ENCODE results near the gene PYROXD2.
"Not testable (repeated sequence)": the region's sequence is repeated elsewhere in the genome, so short reads cannot be mapped to it uniquely, and the experiment has no call there.

Gene PYROXD2

GRCh38 chr10:98344589-98345038, 70.4 kb downstream of the PYROXD2 start:
- no peak for DNase-seq (ENCODE audit: low spot score)
- no peak for TF ChIP-seq CTCF (IDR thresholded peaks at IDR 0.05; ENCODE audit: extremely low read depth, missing control alignments)

DNA sequence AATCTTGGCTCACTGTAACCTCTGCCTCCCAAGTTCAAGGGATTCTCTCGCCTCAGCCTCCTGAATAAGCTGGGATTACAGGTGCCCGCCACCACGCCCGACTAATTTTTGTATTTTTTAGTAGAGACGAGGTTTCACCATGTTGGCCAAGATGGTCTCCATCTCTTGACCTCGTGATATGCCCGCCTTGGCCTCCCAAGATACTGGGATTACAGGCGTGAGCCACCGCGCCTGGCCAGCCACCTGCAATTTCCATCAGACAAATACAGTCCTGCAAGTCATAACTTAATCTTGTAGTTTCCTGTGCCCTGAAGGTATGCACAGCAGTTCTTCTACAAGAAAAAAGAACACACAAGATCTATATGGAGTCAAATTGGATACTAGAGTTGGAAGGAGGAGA, 73.3 kb downstream of the PYROXD2 start:
- DNase-seq (ENCODE audit: low spot score), result not testable (repeated sequence)

DNA sequence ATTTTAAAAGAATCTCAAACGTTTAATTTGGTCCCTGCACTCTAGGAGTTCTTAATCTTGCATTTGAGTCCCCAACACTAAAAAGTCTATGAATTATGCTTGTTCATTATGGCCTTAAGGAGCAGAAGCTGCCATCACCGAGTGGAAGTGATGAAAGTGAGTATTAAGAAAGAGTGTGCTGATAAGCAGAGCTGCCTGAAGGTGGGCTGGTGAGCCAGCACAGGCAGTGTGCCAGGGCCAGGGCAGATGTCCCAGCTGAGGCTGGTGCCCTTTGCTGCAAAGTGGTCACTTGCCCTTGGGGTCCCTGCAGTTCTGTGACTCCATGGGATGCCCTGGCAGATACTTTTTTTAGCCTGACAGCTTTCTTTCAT, 74.1 kb downstream of the PYROXD2 start:
- DNase-seq (ENCODE audit: low spot score), result no peak

DNA sequence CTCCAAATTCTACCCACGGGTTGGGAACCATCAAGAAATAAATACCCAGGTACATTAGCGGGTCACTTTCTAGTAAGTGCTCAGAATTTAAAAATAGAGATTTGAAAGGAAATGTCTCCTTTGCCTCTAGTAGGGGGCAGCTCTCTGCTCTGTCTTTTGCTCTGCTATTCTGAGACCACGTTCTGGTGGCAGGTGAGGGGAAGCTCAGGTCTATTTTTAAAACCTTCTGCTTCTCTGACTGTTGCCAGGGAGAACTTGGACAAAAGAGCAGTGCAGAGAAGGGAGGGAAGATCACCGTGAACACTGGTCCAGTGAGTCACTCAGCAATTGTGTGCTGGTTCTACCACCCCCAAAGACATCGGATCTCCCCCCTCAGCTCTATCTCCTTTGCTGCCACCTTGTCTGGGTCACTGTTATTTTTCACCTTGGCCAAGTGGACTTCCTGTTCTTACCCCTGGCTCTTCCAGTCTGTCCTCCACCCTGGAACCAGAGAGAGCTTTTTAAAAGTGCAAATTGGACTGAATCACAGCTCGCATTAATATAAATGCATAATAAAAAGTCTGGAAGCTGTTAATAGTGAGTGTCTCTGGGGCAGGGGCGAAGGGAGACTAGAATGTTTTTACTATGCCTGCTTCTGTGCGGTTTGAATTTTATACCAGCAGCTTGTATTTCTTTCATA, 74.6 kb downstream of the PYROXD2 start:
- DNase-seq (ENCODE audit: low spot score), result no peak
- no peak for TF ChIP-seq CTCF (IDR thresholded peaks at IDR 0.05; ENCODE audit: extremely low read depth, missing control alignments)

More for the DNA sequence above, 74.1 kb downstream of the PYROXD2 start:
- TF ChIP-seq CTCF (IDR thresholded peaks at IDR 0.05; ENCODE audit: extremely low read depth, missing control alignments), result no peak

- no peak for TF ChIP-seq CTCF (IDR thresholded peaks at IDR 0.05; ENCODE audit: extremely low read depth, missing control alignments)
- DNase-seq (ENCODE audit: low spot score), result no peak
Measured at GRCh38 chr10:98339799-98340198, 75.2 kb downstream of the PYROXD2 start.

DNA sequence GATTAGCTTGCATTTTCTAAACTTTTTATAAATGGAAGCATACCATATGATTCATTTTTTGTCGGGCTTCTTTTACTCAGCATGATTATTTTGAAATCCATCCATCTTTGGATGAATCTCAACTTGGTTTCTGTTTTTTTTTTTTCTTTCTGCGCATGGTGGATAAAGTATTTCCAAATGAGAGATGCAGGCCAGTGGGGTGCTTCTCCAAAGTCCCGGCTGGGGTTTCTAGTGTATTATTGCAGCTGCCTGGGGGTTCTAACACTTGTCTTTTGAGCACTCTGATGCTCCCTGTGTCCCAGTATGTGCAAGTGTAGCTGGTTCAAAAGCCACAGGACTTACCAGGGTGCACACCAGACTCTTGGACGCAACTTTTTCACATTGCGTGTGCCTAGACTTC, 76.1 kb downstream of the PYROXD2 start:
- DNase-seq (ENCODE audit: low spot score), result no peak
- no peak for TF ChIP-seq CTCF (IDR thresholded peaks at IDR 0.05; ENCODE audit: extremely low read depth, missing control alignments)

DNA sequence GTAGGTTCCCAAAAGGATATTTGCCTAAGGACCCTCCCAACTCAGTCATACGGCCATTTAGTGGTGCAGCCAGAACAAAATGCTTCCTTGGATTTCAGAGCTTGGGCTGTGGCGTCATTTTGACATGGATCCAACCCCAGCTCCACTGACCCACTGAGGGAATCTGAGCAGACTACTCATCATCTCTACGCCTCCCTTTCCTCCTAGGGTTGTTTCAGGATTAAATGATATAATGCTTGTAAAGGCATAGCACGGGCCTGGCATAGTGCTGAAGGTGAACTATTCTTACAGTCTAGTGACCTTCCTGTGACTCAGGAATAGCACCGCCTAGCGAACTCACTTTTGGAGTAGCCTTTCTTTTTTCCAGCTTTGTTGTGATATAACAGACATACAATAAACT, 76.7 kb downstream of the PYROXD2 start:
- TF ChIP-seq CTCF (IDR thresholded peaks at IDR 0.05; ENCODE audit: extremely low read depth, missing control alignments), result no peak
- no peak for DNase-seq (ENCODE audit: low spot score)

DNA sequence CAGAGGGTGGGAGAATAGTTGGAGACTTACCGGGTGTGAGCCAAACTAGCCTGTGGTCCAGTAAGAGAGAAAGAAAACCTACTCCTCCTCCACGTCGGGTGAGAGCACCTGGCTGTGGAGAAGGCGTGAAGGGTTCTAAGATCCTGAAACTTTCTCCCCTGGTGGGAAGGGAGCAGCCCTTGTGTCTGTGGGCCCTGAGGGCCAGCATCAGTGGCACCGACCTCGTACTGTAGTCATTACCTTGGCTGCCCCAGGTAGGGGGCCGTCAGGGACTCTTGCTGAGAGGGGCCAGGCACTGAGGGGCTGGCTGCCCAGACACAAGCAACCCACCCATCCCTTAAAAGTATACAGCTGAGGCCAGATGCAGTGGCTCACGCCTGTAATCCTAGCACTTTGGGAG, 77.5 kb downstream of the PYROXD2 start:
- no peak for DNase-seq (ENCODE audit: low spot score)
- no peak for TF ChIP-seq CTCF (IDR thresholded peaks at IDR 0.05; ENCODE audit: extremely low read depth, missing control alignments)
